HG03103 (cell line): Measurements from ENCODE around the gene TMEM72.

Experiments
- ATAC-seq: cut with Tn5 transposase; IDR thresholded peaks from one replicate; pipeline ENCODE4 v1.9.1; 2021; ENCODE audit warnings: low read depth; ENCODE audit not compliant: unreplicated experiment

The TMEM72 gene

DNA sequence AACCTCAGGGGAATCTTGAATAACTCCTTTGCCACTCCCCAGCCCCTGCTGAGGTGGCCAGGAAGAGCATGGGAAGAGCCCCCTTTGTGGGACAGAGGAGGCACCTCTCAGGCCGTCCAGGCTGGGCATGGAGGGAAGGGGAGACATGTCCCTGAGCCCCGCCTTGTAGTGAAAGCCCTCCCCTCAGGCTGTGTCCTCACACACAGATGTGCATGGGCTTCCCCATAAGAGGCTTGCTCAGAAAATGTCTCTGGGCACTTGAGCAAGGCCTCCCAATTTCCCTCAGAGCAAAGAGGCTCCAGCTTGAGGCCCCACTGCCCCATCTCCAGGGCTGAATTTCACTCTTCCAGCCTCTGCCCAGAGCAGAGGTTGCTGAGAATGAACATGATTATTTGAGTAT is 3.8 kb downstream of the TMEM72 start:
- no peak for ATAC-seq

DNA sequence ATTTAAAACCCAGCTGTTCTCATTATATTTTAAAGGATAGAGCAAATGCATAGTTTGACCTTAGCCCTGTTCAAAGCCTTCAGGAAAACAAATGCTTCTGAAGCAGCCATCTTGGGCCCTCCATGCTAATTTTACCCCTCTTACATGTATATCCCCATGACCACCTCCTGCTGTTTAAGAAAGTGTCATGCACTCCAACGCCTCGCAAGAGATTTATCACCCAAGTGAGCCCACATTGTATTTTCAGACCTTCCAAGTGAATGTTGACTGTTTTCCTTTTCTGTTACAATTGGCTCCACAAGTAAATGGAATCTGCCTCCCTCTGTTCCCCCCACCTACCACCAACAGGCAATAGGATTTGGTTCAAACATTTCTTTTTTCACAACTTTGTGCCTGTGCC is 5.3 kb downstream of the TMEM72 start:
- ATAC-seq: no peak

DNA sequence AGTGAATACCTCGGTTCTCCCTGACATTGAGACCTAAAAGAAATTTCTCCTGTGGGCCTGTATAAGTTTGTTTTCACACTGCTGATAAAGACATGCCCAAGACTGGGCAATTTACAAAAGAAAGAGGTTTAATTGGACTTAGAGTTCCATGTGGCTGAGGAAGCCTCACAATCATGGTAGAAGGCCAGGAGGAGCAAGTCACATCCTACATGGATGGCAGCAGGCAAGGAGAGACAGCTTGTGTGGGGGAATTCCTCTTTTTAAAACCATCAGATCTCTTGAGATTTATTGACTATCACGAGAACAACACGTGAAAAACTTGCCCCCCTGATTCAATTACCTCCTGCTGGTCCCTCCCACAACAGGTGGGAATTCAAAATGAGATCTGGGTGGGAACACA is 6.7 kb downstream of the TMEM72 start:
- no peak for ATAC-seq

DNA sequence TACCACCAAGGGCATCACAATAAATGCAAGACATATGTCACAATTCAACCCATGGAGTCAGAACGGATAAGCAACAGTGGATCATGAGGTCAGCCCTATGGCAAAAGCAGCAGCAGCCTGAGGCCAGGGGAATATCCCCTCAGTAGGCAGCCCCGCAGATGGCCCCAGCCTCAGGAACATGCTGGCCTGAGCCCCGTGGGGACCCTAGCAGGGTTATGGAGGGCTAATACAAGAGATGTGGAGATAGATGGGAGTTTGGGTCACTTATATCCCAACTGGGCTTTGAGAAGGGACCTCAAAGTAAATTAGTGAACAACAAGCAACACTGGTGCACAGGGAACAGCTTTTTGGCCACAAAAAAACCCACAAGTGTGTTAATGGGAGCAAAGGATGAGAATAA is 9.1 kb downstream of the TMEM72 start:
- no peak for ATAC-seq

DNA sequence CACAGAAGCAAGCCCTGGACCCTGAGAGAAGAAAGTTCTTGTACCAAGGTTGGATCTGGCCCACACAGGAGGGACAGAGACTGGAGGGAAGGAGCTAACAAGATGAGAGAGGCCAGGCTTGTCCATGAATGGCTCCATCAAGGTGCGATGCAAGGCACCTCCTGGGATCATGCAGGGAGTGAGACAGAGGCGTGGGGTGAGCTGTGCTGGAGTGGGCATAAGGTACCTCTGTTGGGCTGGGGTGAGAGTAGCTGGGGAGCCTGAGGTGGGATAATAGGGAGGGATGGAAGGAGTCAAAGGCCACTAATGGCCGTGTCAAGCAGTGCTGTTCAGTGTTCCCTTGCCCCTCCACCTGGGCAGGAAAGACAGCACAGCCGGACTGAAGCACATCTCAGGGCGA is 9.9 kb downstream of the TMEM72 start:
- no peak for ATAC-seq

DNA sequence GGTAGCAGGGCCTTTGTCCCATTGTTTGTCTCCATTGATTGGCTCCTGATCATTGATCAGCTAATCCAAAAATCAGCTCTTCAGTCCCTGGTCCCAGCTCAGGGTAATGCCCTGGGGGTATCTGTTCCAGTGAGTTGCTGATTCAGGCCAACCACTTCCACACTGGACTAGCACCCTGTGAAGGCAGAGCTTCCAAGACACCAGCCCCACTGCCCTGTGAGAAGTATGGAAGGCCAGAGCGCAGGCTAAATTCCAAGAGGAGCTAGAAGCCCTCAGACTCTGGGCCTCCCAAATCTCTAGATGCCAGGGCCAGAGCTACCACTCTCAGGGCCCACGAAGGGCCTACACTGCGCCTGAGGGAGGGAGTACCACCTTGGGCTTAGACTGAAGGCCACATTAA is 10.4 kb downstream of the TMEM72 start:
- ATAC-seq: no peak

DNA sequence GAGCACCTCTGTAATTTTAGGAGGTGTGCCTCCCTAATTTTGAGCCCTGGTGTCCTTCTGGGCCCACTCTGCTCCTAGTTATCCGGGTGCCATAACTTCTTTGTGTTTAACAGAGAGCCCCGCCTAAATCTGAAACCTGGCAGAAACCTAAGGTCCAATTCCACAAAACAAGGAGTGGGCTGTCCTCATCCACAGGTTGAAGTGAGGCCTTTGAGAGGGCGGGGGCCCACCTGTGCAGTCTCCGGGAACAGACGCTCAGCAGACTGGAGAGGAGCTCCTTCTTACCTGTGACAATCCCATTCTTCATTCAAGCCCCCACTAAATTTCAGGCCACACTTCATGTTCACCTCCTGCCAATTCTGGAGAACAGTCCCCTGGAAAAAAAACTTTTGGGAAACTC is 10.9 kb downstream of the TMEM72 start:
- no peak for ATAC-seq

DNA sequence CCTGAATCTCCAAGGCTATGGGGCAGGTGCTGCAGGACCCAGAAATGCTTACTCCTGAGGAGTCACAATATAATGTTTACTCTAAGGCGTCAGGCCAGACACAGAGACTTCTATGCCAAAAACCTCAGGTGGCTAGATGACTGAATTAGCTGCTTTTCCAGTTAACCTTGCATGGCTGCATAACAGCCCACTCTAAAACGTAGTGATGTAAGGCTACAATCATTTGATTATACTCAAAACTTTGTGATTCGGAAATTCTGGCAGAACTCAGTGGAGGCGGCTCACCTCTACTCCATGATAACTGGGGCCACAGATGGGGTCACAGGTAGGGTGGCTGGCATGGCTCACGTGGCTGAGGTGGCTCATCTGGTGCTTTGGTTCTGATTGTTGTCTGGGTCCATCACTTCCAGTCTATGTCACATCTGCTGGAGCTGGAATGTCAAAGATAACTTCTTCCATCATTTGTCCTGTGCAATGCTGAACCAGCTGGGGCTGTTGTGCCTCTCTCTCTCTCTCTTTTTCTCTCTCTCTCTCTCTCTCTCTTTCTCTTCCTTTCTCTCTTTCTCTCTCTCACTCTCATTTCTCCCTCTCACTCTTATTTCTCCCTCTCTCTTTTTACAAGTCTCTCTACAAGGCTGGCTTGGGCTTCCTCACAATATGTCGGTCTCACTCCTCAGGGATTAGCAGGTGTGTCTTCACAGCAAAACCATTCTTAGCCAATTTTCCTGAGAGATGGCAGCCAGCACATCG is 11.8 kb downstream of the TMEM72 start:
- ATAC-seq: no peak

DNA sequence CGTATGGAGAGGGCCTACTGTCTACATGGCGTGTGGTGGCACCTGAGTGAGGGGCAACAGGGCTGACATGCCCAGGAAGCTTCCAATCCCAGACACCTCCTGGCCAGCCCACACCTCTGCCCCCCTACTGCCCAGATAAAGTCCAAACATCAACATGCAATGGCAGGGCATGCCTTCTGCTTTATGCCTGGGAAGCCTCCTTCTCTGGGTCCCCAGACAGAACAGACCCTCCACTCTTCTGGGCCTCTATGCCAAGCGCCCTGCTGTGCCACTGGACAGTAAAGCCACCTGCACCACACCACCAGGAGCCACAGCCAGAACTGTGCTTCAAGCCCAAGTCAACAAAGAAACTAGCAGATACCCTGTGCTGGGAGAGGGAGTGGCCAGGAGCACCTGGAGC is 12.5 kb downstream of the TMEM72 start:
- ATAC-seq: no peak

DNA sequence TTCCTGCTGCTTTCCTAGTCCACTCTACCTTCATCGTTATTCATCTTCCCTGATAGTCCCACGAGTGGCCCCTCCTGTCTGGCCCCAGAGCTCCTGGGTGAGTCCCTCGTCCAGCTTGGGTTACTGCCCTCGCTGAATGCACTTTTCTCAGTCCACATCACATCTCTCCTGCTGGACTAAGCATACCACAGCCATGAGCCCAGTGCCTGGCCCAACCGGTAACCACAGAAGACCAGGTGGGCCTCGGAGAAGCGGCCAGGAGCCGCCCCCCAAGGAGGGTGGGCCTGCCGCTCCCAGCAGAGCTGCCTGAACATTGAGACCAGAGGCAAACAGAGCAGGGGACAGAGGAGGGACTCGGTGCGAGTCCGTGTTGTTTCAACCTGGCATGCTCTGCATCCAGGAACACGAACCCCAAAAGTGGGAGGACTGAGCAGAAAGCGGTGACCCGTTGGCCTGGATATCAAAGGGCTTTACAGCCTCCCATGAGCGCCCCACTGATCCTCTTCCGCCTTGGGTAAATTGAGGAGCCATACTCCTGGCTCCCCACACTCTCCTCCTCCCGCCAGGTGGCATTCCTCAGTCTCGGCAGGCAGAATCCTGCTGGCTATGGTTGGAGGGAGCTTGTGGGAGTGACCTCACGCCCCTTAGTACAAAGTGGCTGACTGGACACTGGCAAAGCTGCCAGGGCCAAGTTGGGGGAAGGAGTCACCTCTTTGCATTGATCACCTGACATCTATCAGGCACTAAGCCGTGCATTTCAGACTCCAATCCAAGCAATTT is 13.3 kb downstream of the TMEM72 start:
- ATAC-seq: no peak

DNA sequence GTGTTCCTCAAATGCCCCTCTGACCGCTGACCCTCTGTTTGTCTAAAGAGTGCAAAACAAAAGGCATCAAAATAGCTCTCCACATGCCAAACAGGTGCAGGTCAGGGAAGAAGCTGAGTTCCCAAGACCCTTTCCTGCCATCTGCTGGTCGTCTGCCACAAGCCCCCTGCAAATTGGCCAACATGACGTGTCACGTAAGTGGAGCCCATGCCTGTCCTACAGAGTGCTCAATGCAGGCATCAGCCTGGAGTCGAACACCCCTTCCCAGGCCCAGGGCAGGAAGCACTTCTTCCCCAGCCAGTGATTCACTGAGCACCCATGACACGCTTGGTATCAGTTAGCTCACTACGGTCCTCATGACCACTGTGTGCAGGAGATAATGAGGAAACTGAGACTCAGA is 14.1 kb downstream of the TMEM72 start:
- ATAC-seq: no peak

DNA sequence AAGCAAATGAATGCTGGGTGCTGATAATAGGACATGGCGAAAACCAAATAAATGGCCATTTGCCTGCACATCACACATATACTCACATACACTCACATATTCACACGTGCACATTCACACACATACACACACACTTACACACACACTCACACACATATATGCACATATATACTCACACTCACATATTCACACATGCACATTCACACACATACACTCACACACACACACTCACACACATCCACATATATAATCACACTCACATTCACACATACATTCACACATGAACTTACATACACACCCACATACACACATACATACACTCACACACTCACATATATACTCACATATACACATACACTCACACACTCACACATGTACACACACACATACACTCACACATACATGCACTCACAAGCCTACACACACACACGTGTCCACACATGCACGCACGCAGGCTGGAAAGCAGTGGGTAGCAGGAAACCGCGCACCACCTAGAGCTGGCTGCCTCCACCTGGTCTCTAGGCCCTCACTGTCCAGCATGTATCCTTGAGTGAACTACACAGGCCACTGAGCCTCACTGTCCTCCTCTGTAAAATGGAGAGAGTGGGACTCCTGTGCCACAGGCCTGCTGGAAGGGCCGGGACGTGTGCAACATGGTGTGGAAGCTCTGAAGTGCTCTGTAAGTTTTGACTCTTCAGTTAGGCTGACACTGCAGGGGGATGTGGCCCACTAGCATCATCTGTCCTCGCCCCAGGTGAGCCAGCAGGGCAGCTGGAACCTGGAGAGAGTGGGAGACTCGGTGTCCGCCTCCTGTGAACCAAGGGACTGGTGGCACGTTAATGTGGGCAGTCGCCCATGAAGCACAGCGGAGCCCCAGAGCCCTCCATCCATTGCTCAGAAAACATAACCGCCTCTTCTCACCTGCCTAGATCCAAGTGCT is 14.9 kb downstream of the TMEM72 start:
- no peak for ATAC-seq

DNA sequence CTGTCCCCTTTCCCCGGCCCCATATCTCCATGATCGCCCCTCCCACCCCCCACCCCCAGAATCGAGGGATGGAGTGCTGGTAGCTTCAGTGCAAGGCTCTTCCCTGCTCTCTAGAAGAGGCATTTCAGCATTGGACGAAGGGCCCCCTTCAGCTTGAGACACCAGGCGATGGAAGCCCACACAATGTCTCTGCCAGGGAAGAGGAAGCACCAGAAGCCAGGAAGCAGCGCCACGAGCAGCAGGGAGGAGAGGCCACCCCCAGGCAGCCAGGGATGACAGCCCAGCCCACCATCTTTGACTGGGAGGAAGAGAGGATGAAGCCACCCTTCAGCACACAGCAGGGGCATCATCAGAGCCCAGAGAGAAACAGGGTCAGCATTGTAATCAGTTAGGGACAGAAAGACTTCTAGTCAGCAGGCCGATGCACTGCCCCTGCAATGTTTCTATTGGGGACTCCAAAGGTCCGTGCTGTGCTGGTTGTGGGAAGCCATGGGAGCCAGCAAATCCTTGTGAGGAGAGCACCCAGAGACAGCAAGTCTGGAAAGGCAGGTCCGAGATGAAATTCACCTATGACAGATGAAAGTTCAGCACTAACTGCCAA is 15.7 kb downstream of the TMEM72 start:
- ATAC-seq: no peak

DNA sequence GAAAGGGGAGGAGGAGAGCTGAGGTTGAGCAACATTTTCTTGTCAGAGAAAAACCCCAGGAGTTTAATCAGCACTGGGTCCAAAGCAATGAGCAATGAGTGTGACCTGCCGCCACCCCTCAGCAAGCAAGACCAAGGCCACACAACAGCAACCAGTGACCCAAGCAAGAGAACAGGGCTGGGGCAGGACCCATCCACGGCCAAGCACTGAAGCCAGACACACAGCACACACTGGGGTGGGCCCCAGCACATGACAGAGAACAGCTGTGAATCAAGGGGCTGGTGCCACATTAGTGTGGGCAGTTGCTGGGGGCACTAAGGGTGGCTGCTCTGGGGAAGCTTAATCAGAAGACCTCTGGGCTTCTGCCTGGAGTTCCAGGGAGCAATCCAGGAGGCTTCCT is 16.2 kb downstream of the TMEM72 start:
- no peak for ATAC-seq

DNA sequence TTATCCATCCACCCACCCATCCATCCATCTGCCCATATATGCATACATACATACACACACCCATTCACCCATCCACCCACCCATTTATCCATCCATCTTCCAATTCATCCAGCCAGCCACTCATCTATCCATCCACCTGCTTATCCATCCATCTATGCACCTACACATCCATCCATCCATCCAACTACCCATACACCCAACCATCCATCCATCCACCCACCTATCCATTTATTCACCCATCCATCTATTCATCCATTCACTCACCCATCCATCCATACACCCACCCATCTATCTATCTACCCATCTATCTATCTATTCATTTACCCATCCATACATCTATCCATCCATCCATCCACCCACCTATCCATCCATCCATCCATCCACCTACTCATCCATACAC is 17.3 kb downstream of the TMEM72 start:
- ATAC-seq: no peak

DNA sequence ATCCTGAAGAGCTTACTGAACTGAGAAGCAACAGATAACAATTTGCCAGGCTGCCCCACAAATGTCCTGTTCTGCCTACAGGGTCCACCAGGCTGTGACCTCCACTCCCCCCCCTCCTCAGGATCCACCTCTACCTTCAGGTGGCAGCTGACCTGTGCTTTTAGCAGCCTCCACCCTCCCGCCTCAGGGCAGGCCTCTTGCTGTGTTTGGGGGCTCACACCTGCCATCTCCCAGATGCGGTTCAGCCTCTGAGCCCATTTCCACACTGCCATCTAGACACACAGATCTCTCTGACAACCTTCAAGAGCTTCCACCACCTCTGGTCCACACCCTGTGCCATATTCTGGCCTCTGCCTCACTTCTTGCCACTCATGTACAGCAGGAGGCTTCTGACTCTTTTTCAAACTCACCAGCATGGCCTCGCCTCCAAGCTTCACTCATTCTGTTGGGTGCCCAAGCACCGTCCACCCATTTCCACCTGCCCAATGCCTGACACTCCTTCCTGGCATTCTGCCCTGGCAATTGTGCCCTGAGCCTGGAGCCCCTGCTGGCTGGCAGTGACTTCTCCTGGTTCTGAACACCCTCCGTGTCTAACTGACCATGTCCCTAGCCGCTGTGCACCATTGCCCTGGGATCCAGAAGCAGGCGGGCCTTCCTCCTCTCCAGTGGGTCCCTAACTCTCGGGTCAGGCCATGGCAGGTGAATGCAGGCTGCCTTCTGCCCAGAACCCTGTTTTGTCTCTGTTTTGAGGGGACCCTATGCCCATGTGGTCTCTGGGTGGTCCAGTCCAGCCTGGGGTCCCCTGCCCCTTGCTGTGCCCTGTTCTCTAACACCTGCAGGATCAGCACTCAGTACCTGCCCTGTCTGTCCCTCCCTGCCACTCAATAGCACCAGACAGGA is 18.5 kb downstream of the TMEM72 start:
- ATAC-seq: no peak

DNA sequence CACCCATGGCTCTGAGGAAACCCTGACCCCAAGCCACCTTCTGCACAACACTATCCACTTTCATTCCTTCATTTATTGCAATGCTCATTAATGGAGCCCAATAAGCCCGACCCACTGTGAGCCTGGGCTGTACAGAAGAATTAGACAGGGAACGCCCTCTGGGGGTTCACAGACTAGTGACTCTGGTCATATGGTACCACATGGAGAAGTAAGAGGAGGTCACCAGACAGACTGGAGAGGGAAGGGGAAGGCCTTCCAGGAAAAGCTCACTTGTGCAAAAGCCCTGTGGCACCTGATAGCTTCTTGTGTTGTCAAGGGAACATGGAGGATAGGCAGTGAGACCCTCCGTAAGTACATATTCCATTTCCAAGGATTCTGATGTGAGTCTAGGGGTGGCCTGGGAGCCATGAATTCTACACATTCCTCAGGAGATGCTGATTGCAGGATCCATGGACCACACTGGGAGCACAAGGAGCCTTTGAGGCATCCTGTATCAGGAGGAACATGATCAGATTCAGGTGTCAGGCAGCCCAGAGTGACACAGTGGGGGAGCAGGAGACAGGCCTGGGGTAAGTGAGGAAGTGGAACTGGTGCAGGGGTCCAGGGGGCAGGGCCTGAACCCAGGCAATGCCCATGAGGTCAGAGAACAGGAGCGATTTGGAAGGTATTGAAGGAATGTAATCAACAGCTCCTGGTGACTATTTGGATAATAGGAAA is 19.9 kb downstream of the TMEM72 start:
- no peak for ATAC-seq

DNA sequence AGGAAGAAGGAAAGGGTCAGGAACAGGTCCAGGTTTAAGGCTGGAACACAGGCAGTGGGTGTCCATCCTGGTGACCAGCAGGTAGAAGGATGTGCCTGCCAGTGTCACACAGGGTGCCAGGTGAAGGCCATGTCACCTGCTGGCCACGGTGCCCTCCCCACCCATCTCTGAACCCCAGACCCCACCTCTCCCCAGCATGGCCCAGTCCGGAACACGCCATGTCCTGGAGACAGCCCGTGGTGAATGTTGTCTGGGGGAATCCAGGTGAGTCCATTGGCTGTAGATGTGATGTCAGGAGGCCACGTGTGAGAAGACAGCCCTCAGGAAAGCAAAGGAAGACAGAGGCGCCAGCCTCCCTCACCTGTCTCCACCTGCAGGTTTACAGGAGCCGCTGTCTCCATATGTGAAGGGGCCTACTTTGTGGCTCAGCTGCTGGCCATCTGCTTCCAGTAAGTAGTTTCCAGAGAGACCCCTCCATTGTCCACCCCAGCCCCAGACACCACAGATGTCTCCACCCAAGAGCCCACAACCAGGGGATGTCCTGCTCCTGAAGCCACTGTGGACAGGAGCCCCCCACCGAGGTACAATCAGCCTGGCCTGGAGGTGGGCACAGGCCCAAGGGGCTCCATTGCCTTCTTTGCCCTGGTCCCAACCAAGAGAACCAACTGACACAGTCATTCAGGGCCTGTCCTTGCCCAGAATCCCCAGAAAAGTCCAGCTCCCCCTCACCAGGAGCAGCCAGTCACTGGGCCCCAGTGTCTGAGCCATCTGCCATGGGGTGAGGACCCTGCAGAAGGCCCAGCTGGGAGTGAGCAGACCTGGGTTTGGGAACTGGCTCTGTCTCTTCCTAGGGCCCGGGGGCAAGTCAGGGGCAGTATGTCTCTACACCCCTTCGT is 20.7 kb downstream of the TMEM72 start:
- ATAC-seq: no peak
